CD4-positive, alpha-beta T cell treated with Interleukin-4 for 1 hour (primary cell): ENCODE data around the gene NEGR1.

Source experiments
- DNase-seq, 2 donors: peaks; one replicate each; pipeline ENCODE4 v3.0.0-alpha.2; 2020 to 2022

Gene NEGR1

GRCh38 chr1:71532343-71532742, 750.0 kb downstream of the NEGR1 start:
- DNase-seq = no peak

GRCh38 chr1:71526824-71527223, 755.5 kb downstream of the NEGR1 start:
- no peak for DNase-seq

GRCh38 chr1:71522721-71523120, 759.6 kb downstream of the NEGR1 start:
- no peak for DNase-seq

GRCh38 chr1:71521655-71522264, 760.6 kb downstream of the NEGR1 start:
- no peak for DNase-seq

GRCh38 chr1:71511505-71511904, 770.8 kb downstream of the NEGR1 start:
- DNase-seq = no peak

GRCh38 chr1:71510725-71511124, 771.6 kb downstream of the NEGR1 start:
- DNase-seq = no peak

GRCh38 chr1:71509051-71509595, 773.2 kb downstream of the NEGR1 start:
- no peak for DNase-seq

GRCh38 chr1:71502006-71502405, 780.3 kb downstream of the NEGR1 start:
- DNase-seq = no peak

- DNase-seq = no peak
Measured at GRCh38 chr1:71498542-71498941, 783.8 kb downstream of the NEGR1 start.

GRCh38 chr1:71494163-71494562, 788.2 kb downstream of the NEGR1 start:
- no peak for DNase-seq

GRCh38 chr1:71492298-71493041, 789.9 kb downstream of the NEGR1 start:
- DNase-seq = no peak

GRCh38 chr1:71490432-71490831, 791.9 kb downstream of the NEGR1 start:
- DNase-seq = no peak

GRCh38 chr1:71488555-71489252, 793.6 kb downstream of the NEGR1 start:
- DNase-seq = no peak

- no peak for DNase-seq
Measured at GRCh38 chr1:71473331-71473730, 809.0 kb downstream of the NEGR1 start.

- DNase-seq = no peak
Measured at GRCh38 chr1:71465093-71465492, 817.2 kb downstream of the NEGR1 start.

- DNase-seq = no peak
Measured at GRCh38 chr1:71464016-71464415, 818.3 kb downstream of the NEGR1 start.

- no peak for DNase-seq
Measured at GRCh38 chr1:71463144-71463543, 819.2 kb downstream of the NEGR1 start.

- DNase-seq = no peak
Measured at GRCh38 chr1:71462247-71462646, 820.1 kb downstream of the NEGR1 start.

- DNase-seq = no peak
Measured at GRCh38 chr1:71461416-71461815, 820.9 kb downstream of the NEGR1 start.

GRCh38 chr1:71448444-71448843, 833.9 kb downstream of the NEGR1 start:
- no peak for DNase-seq

- no peak for DNase-seq
Measured at GRCh38 chr1:71438626-71439025, 843.7 kb downstream of the NEGR1 start.

- DNase-seq = no peak
Measured at GRCh38 chr1:71435951-71436350, 846.4 kb downstream of the NEGR1 start.

GRCh38 chr1:71434240-71434639, 848.1 kb downstream of the NEGR1 start:
- no peak for DNase-seq

GRCh38 chr1:71428029-71428428, 854.3 kb downstream of the NEGR1 start:
- DNase-seq = no peak
